Endothelial cell of umbilical vein (primary cell): ENCODE measurements around the gene GPD1L. TPM values are rescaled to one million over a fixed set of nuclear protein-coding genes. Genes with fewer than 3 reads are reported as not detected.

Experiments
- BruUV-seq: library from RNA; stranded (reverse); fragments of 400-500 nt; replicated peaks from 2 replicates; lab custom pipeline; 2021; lab: Mats Ljungman, UMichigan
- CTCF ChIA-PET: fragments of 300-600, 350-600 bp; sonication (Branson Sonifier 250); formaldehyde crosslinking; loops from one replicate; lab custom pipeline; 2021; ENCODE audit warnings: antibody characterized with exemption, inconsistent platforms; lab: Charles Lee
- POLR2A ChIA-PET: fragments of 300-600, 350-600 bp; sonication (Branson Sonifier 250); formaldehyde crosslinking; loops from one replicate; lab custom pipeline; 2021; ENCODE audit warnings: antibody characterized with exemption, inconsistent platforms; lab: Charles Lee
- DNase-seq: peaks from one replicate; pipeline ENCODE4 v3.0.0-alpha.2; 2011; ENCODE audit warnings: low read depth, low spot score
- FAIRE-seq: peaks from 2 replicates; lab custom pipeline; 2011; peaks lifted over from hg19 to GRCh38; lab: Jason Lieb, UNC
- H2AFZ ChIP-seq: 2 replicates; pipeline ENCODE4 v1.6.0; 2012; ENCODE audit warnings: low read depth, low read length, control low read depth, inconsistent platforms
- H3K27ac ChIP-seq: 2 replicates; pipeline ENCODE4 v1.5.1; 2011; ENCODE audit warnings: low read depth, mild to moderate bottlenecking, control low read depth, low read length, moderate library complexity; ENCODE audit not compliant: insufficient read depth
- H3K27me3 ChIP-seq, 2 experiments: 2 replicates each; pipeline versions ENCODE4 v1.6.0 to v1.6.1; 2011; ENCODE audit warnings: low read length in 2 of 2, mixed read lengths in 1 of 2; ENCODE audit not compliant: control insufficient read depth in 2 of 2, insufficient read depth in 2 of 2
- H3K36me3 ChIP-seq, 2 experiments: 2 replicates in 1 of 2; 3 replicates in 1 of 2; pipeline ENCODE4 v1.5.1; 2011; ENCODE audit warnings: low read length in 2 of 2, mild to moderate bottlenecking in 1 of 2, moderate library complexity in 1 of 2; ENCODE audit not compliant: control insufficient read depth in 2 of 2, insufficient read depth in 2 of 2; ENCODE audit errors: extremely low read depth in 1 of 2
- H3K4me1 ChIP-seq: 3 replicates; pipeline ENCODE4 v1.5.1; 2011; ENCODE audit warnings: mild to moderate bottlenecking, low read length; ENCODE audit not compliant: control insufficient read depth, insufficient read depth; ENCODE audit errors: extremely low read depth
- H3K4me2 ChIP-seq: 2 replicates; pipeline ENCODE4 v1.6.1; 2011; ENCODE audit warnings: low read length, control low read depth, mixed read lengths; ENCODE audit not compliant: insufficient read depth
- H3K4me3 ChIP-seq, 3 experiments: fragments of 200-600 bp in 1 of 3; sonication (generic), shearing (Covaris generic) in 1 of 3; replicated peaks in 1 of 3; 2 replicates each; pipeline ENCODE4 v1.5.1; 2011 to 2016; ENCODE audit warnings: control low read depth in 3 of 3, low read length in 3 of 3, mild to moderate bottlenecking in 2 of 3, inconsistent platforms in 1 of 3, low read depth in 1 of 3, moderate library complexity in 1 of 3; ENCODE audit not compliant: insufficient read depth in 1 of 3
- H3K79me2 ChIP-seq: 2 replicates; pipeline ENCODE4 v1.6.0; 2012; ENCODE audit warnings: low read length, inconsistent platforms; ENCODE audit not compliant: control insufficient read depth, insufficient read depth
- H3K9ac ChIP-seq: replicated peaks from 2 replicates; pipeline ENCODE3; 2011; ENCODE audit warnings: low read length, control low read depth; ENCODE audit not compliant: insufficient read depth; ENCODE audit errors: extremely low read depth
- H3K9me1 ChIP-seq: replicated peaks from 3 replicates; pipeline ENCODE4 v1.6.0; 2011; ENCODE audit warnings: mild to moderate bottlenecking, low read length; ENCODE audit not compliant: control insufficient read depth, insufficient read depth; ENCODE audit errors: extremely low read depth
- H3K9me3 ChIP-seq: replicated peaks from 2 replicates; pipeline ENCODE4 v1.5.1; 2012; ENCODE audit warnings: low read length, inconsistent platforms; ENCODE audit not compliant: control insufficient read depth, insufficient read depth
- H4K20me1 ChIP-seq: replicated peaks from 2 replicates; pipeline ENCODE3; 2011; ENCODE audit warnings: mild to moderate bottlenecking, low read length; ENCODE audit not compliant: control insufficient read depth, insufficient read depth; ENCODE audit errors: extremely low read depth
- EZH2 ChIP-seq: IDR thresholded peaks from 2 replicates; pipeline ENCODE4 v1.6.1; 2012; ENCODE audit warnings: borderline replicate concordance, low read depth, mild to moderate bottlenecking, moderate library complexity, low read length, inconsistent platforms; ENCODE audit not compliant: severe bottlenecking
- FOS ChIP-seq: IDR thresholded peaks from 2 replicates; pipeline ENCODE4 v1.6.1; 2011; ENCODE audit warnings: mild to moderate bottlenecking, low read length, moderate library complexity, borderline replicate concordance; ENCODE audit not compliant: insufficient read depth
- GATA2 ChIP-seq: IDR thresholded peaks from 2 replicates; pipeline ENCODE4 v1.7.0; 2011; ENCODE audit warnings: low read depth, mild to moderate bottlenecking, moderate library complexity, mixed read lengths, low read length; ENCODE audit not compliant: insufficient read length, insufficient read depth
- JUN ChIP-seq: IDR thresholded peaks from 2 replicates; pipeline ENCODE4 v1.6.1; 2011; ENCODE audit warnings: borderline replicate concordance, low read depth; ENCODE audit not compliant: insufficient read length, insufficient read depth
- MYC ChIP-seq: IDR thresholded peaks from one replicate; pipeline ENCODE4 v1.6.1; 2011; ENCODE audit warnings: mild to moderate bottlenecking, low read depth, low read length
- POLR2A ChIP-seq: IDR thresholded peaks from 2 replicates; pipeline ENCODE4 v1.6.1; 2012; ENCODE audit warnings: low read depth, mild to moderate bottlenecking, control low read depth, low read length
- POLR2AphosphoS5 ChIP-seq: IDR thresholded peaks from 2 replicates; pipeline ENCODE4 v1.6.1; 2012; ENCODE audit warnings: low read depth, mild to moderate bottlenecking, control low read depth, low read length, moderate library complexity; ENCODE audit not compliant: insufficient read depth
- dilution Hi-C: fragments of 300-500 bp; cut with MboI; formaldehyde crosslinking; loops from one replicate; pipeline ENCODE4 v1.15.0; 2019; ENCODE audit warnings: low sequenced_read_pairs; ENCODE audit not compliant: extremely low pct_ligation_motif_present
- intact Hi-C: fragments of 100-400 bp; cut with micrococcal nuclease; formaldehyde crosslinking; loops from one replicate; pipeline ENCODE4 v1.10.0; 2022
- polyA plus RNA-seq, 4 experiments: library from polyadenylated mRNA; depleted of rRNA in 3 of 4; stranded (reverse) in 3 of 4; unstranded in 1 of 4; fragments of >200 nt; gene quantifications; 2 replicates each; pipeline versions ENCODE4 v1.2.1 to v1.2.3, GENCODE V29; 2011 to 2012; ENCODE audit warnings: missing spikeins in 1 of 4
- total RNA-seq: library from RNA; stranded (reverse); gene quantifications from 2 replicates; pipeline ENCODE4 v1.2.3, GENCODE V29; 2021
- TF ChIP-seq, protein P1 (sequence below), 2 donors: IDR thresholded peaks; 1 replicate in 1 of 2; 2 replicates in 1 of 2; pipeline ENCODE4 v1.5.1; 2011; ENCODE audit warnings: low read length in 2 of 2, mild to moderate bottlenecking in 2 of 2, moderate library complexity in 2 of 2, control low read depth in 1 of 2, inconsistent platforms in 1 of 2, low read depth in 1 of 2; ENCODE audit not compliant: insufficient read depth in 1 of 2; ENCODE audit errors: extremely low read depth in 1 of 2
- TF ChIP-seq, protein P2 (sequence below): IDR thresholded peaks from 2 replicates; pipeline ENCODE4 v1.6.1; 2011; ENCODE audit not compliant: insufficient read depth, insufficient read length

The GPD1L gene
- total and polyA plus RNA-seq, 2 donors (not counting 3 experiments of a cell fraction or from before 2014, with no cell fraction given), result 5.1 to 12.9 TPM

GRCh38 chr3:32143849-32144757 lies 37.7 kb downstream of the GPD1L start:
- Histone ChIP-seq H3K4me2 (peak overlapping the region; percentile 16), H3K27me3 (no peaks in the 10 kb centered on the region), H2AFZ (no peak overlapping the region), H3K79me2 (no peaks in the 10 kb centered on the region), H4K20me1 (no peaks in the 10 kb centered on the region), H3K9ac (no peak overlapping the region), H3K9me3 (no peaks in the 10 kb centered on the region), H3K4me3 (no peak overlapping the region), H3K4me1 (peaks cover 23% of the 10 kb centered on the region), H3K36me3 (no peaks in the 10 kb centered on the region), H3K9me1 (no peaks in the 10 kb centered on the region), H3K27ac (no peak overlapping the region)
- intact Hi-C loops, result loop anchor here (1.0 to 10.0 kb wide), 9 partner anchors 125 to 594 kb away; partner anchors contain the start of genes OSBPL10 and ZNF860
- dilution Hi-C loops, result no loop called here
- FAIRE-seq (peak; percentile 74), DNase-seq (peak; percentile 90)
- ChIA-PET POLR2A (no interaction called here), CTCF (interaction anchor here (0.6 to 3.0 kb wide), 35 partner anchors 10 to 594 kb away, joined by 3 to 136 read pairs (median 5); partner anchors contain the start of genes GPD1L, OSBPL10 and ZNF860)
- TF ChIP-seq FOS, result peak; percentile 26
- no peak for TF ChIP-seq POLR2A
- TF ChIP-seq EZH2, result no peak
- peak; percentile 24 for TF ChIP-seq JUN
- TF ChIP-seq POLR2AphosphoS5, result no peak
- TF ChIP-seq, protein P1, sequence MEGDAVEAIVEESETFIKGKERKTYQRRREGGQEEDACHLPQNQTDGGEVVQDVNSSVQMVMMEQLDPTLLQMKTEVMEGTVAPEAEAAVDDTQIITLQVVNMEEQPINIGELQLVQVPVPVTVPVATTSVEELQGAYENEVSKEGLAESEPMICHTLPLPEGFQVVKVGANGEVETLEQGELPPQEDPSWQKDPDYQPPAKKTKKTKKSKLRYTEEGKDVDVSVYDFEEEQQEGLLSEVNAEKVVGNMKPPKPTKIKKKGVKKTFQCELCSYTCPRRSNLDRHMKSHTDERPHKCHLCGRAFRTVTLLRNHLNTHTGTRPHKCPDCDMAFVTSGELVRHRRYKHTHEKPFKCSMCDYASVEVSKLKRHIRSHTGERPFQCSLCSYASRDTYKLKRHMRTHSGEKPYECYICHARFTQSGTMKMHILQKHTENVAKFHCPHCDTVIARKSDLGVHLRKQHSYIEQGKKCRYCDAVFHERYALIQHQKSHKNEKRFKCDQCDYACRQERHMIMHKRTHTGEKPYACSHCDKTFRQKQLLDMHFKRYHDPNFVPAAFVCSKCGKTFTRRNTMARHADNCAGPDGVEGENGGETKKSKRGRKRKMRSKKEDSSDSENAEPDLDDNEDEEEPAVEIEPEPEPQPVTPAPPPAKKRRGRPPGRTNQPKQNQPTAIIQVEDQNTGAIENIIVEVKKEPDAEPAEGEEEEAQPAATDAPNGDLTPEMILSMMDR (IDR thresholded peaks at IDR 0.05; ENCODE audit: extremely low read depth in 1 of 2, insufficient read depth in 1 of 2, low read depth in 1 of 2, low read length in 2 of 2), result peak; percentile 71 to 76
- no peak for TF ChIP-seq GATA2
- TF ChIP-seq MYC, result no peak
- TF ChIP-seq, protein P2, sequence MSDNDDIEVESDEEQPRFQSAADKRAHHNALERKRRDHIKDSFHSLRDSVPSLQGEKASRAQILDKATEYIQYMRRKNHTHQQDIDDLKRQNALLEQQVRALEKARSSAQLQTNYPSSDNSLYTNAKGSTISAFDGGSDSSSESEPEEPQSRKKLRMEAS, result no peak
- BruUV-seq, result no TSS peak
